Esophagus muscularis mucosa (tissue), 4 donors: ENCODE results near the gene PODNL1. TPM values are rescaled to one million over a fixed set of nuclear protein-coding genes. Genes with fewer than 3 reads are reported as not detected.

Experiments used
- DNase-seq: peaks from one replicate; pipeline ENCODE4 v3.0.0-alpha.2; 2017; ENCODE audit errors: extremely low spot score
- H3K27ac ChIP-seq, 4 donors: fragments of 200-600 bp; sonication (generic); replicated peaks in 1 of 4; 1 replicate in 3 of 4; 2 replicates in 1 of 4; pipeline ENCODE4 v1.5.1; 2016 to 2019; ENCODE audit warnings: mild to moderate bottlenecking in 1 of 4
- H3K27me3 ChIP-seq, 4 donors: fragments of 200-600 bp; sonication (generic); one replicate each; pipeline versions ENCODE4 v1.5.1 to v1.6.0; 2016 to 2019
- H3K36me3 ChIP-seq, 4 donors: fragments of 200-600 bp; sonication (generic); one replicate each; pipeline ENCODE4 v1.5.1; 2016 to 2019
- H3K4me1 ChIP-seq, 4 donors: fragments of 200-600 bp; sonication (generic); one replicate each; pipeline ENCODE4 v1.5.1; 2016 to 2019
- H3K4me3 ChIP-seq, 4 donors: fragments of 200-600 bp; sonication (generic); 1 replicate in 2 of 4; 2 replicates in 2 of 4; pipeline ENCODE4 v1.5.1; 2016 to 2019; ENCODE audit warnings: mild to moderate bottlenecking in 4 of 4, moderate library complexity in 1 of 4
- H3K9me3 ChIP-seq, 4 donors: fragments of 200-600 bp; sonication (generic); 1 replicate in 3 of 4; 2 replicates in 1 of 4; pipeline ENCODE4 v1.5.1; 2016 to 2019
- EP300 ChIP-seq: sonication (generic); formaldehyde crosslinking; IDR thresholded peaks from one replicate; pipeline ENCODE4 v1.6.1; 2017; ENCODE audit warnings: antibody characterized with exemption
- POLR2A ChIP-seq: fragments of 450-650 bp; IDR thresholded peaks from one replicate; pipeline ENCODE4 v1.6.1; 2017; ENCODE audit warnings: antibody characterized with exemption, moderate library complexity, mild to moderate bottlenecking, low read depth
- POLR2AphosphoS5 ChIP-seq, 2 donors: sonication (generic); formaldehyde crosslinking; IDR thresholded peaks; one replicate each; pipeline ENCODE4 v1.6.1; 2017; ENCODE audit warnings: antibody characterized with exemption in 2 of 2
- WGBS: methylation state at CpG from one replicate; pipeline ENCODE4 v1.1.5; 2018; 5-methylcytosine and 5-hydroxymethylcytosine counted together
- intact Hi-C: fragments of 100-400 bp; cut with DNase I; formaldehyde crosslinking; loops from one replicate; pipeline ENCODE4 v1.15.1; 2023
- total RNA-seq, 4 donors: library from RNA; depleted of rRNA; stranded (reverse); fragments of >200 nt; gene quantifications; one replicate each; pipeline versions ENCODE4 v1.1.0 to v1.2.1, GENCODE V29; 2016
- TF ChIP-seq, protein P1 (sequence below), 3 experiments: fragments of 200-600 bp in 2 of 3; fragments of 450-650 bp in 1 of 3; sonication (generic) in 2 of 3; IDR thresholded peaks; one replicate each; pipeline ENCODE4 v1.5.1; 2017 to 2019; ENCODE audit warnings: antibody characterized with exemption in 3 of 3, mild to moderate bottlenecking in 2 of 3, moderate library complexity in 1 of 3

Gene PODNL1
- total RNA-seq, 4 donors from 2014 or later, result 0.66 to 0.69 TPM; not detected in 2

DNA sequence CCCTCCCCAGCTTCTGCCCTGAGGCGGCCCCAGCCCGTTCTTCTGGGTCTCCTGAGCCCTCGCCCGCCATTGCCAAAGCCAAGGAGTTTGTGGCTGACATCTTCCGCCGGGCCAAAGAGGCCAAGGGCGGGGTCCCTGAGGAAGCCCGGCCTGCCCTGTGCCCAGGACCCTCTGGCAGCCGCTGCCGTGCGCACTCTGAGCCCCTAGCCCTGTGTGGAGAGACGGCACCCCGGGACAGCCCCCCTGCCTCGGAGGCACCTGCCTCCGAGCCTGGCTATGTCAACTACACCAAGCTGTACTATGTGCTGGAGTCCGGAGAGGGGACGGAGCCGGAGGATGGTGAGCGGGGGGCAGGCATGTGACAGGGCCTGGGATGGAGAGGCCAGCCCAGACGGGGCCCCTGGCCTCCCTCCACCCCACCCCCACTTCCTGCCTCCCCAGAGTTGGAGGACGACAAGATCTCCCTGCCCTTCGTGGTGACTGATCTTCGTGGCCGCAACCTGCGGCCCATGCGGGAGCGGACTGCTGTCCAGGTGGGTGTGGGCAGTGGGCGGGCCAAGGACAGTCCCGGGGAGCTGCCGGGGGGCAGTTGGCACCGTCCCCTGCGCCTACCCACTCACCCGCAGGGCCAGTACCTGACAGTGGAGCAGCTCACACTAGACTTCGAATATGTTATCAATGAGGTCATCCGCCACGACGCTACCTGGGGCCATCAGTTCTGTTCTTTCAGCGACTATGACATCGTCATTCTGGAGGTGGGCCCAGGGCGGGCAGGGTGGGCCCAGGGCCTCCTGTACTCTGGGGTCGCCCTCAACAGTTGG is 21.1 kb upstream of the PODNL1 start:
- WGBS, result 94% methylated on average over 8 of the region's 41 CpGs
- no peak overlapping the region for H3K4me3 ChIP-seq
- peaks cover 0 to 21% (median 19%) of the 10 kb centered on the region in 4 donors for H3K4me1 ChIP-seq
- no peaks in the 10 kb centered on the region for H3K27me3 ChIP-seq
- H3K27ac ChIP-seq, result no peak overlapping the region
- intact Hi-C loops, result no loop called here
- no peaks in the 10 kb centered on the region for H3K9me3 ChIP-seq
- TF ChIP-seq POLR2A, result no peak
- TF ChIP-seq, protein P1, sequence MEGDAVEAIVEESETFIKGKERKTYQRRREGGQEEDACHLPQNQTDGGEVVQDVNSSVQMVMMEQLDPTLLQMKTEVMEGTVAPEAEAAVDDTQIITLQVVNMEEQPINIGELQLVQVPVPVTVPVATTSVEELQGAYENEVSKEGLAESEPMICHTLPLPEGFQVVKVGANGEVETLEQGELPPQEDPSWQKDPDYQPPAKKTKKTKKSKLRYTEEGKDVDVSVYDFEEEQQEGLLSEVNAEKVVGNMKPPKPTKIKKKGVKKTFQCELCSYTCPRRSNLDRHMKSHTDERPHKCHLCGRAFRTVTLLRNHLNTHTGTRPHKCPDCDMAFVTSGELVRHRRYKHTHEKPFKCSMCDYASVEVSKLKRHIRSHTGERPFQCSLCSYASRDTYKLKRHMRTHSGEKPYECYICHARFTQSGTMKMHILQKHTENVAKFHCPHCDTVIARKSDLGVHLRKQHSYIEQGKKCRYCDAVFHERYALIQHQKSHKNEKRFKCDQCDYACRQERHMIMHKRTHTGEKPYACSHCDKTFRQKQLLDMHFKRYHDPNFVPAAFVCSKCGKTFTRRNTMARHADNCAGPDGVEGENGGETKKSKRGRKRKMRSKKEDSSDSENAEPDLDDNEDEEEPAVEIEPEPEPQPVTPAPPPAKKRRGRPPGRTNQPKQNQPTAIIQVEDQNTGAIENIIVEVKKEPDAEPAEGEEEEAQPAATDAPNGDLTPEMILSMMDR (IDR thresholded peaks at IDR 0.05), result no peak
- TF ChIP-seq POLR2AphosphoS5 (IDR thresholded peaks at IDR 0.05), result no peak
- no peak for TF ChIP-seq EP300
- no peak for DNase-seq
- peaks cover 19 to 97% (median 93%) of the 10 kb centered on the region in 4 donors for H3K36me3 ChIP-seq

DNA sequence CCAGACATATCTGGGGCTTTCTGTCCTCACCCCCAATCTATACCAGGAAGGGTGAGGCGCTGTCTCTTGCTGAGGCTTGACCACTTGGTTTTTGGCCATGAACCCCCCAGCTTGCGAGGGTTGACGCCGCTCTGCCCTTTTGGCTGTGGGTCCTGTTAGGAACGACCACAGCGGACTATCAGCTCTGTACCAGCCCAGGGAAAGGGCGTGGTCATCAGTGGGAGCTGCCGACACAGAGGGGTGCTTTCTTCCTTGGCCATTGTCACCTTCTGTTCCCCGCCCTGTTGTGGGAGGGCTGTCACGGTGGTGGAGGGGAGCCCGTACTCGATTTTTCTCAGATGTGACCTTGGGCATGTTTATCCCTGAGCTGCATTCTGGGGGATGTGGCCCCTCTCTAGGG is 19.8 kb upstream of the PODNL1 start:
- H3K9me3 ChIP-seq, result no peaks in the 10 kb centered on the region
- intact Hi-C loops, result no loop called here
- H3K27me3 ChIP-seq, result no peaks in the 10 kb centered on the region
- TF ChIP-seq POLR2AphosphoS5 (IDR thresholded peaks at IDR 0.05) (no peak), POLR2A (no peak), EP300 (no peak)
- TF ChIP-seq, protein P1 (IDR thresholded peaks at IDR 0.05), result no peak
- H3K36me3 ChIP-seq, result peaks cover 19 to 89% (median 85%) of the 10 kb centered on the region in 4 donors
- DNase-seq, result no peak
- no peak overlapping the region for H3K27ac ChIP-seq
- peaks cover 9 to 27% (median 26%) of the 10 kb centered on the region in 4 donors for H3K4me1 ChIP-seq
- H3K4me3 ChIP-seq, result no peak overlapping the region
- 85% methylated on average over 10 of the region's 12 CpGs for WGBS

DNA sequence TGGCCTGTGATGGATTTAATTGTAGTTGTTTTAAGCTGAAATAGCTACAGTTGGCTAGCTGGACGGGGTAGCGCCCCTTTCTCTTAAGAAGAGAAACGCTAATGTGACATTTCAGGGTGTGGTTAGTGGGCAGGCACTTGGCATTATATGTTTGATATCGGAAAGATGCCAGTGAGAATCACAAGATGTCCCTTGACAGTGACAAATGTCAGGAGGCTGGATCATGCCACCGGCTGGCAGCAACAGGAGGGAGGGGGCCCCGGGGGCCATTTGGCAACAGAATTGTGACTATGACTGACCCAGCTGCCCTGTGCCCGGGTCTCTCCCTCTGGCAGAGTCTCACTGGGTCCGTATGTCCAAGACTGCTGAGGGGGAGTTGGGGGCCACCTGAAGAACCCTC is 18.8 kb upstream of the PODNL1 start:
- TF ChIP-seq EP300 (no peak), POLR2AphosphoS5 (IDR thresholded peaks at IDR 0.05) (no peak), POLR2A (no peak)
- TF ChIP-seq, protein P1 (IDR thresholded peaks at IDR 0.05), result no peak
- H3K27ac ChIP-seq, result no peak overlapping the region
- no peak overlapping the region for H3K4me3 ChIP-seq
- WGBS, result 84% methylated on average over 8 of the region's 8 CpGs
- intact Hi-C loops, result no loop called here
- H3K4me1 ChIP-seq, result peaks cover 11 to 21% (median 21%) of the 10 kb centered on the region in 4 donors
- no peaks in the 10 kb centered on the region for H3K27me3 ChIP-seq
- DNase-seq, result no peak
- no peaks in the 10 kb centered on the region for H3K9me3 ChIP-seq
- H3K36me3 ChIP-seq, result peaks cover 19 to 79% (median 77%) of the 10 kb centered on the region in 4 donors

DNA sequence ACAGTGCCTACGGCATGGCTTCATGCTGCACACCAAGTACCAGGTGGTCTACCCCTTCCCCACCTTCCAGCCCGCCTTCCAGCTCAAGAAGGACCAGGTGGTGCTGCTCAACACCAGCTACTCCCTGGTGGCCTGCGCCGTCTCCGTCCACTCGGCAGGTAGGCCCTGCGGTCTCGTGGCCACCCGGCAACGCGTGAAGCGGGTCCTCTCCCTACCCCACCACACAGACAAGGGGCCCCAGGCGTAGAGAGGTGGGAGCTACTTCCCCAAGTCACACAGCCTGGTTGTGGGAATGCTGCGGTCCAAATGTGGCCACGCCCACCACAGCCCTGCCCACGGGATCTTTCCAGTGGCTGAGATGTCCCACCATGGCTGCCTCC is 18.1 kb upstream of the PODNL1 start:
- intact Hi-C loops, result no loop called here
- 93% methylated on average over 10 of the region's 16 CpGs for WGBS
- peaks cover 19 to 72% (median 70%) of the 10 kb centered on the region in 4 donors for H3K36me3 ChIP-seq
- no peak for DNase-seq
- TF ChIP-seq, protein P1 (IDR thresholded peaks at IDR 0.05), result no peak
- no peak for TF ChIP-seq EP300
- no peak for TF ChIP-seq POLR2AphosphoS5 (IDR thresholded peaks at IDR 0.05)
- TF ChIP-seq POLR2A, result no peak
- H3K27ac ChIP-seq, result no peak overlapping the region
- no peaks in the 10 kb centered on the region for H3K9me3 ChIP-seq
- H3K4me3 ChIP-seq, result no peak overlapping the region
- H3K4me1 ChIP-seq, result peaks cover 11 to 24% (median 23%) of the 10 kb centered on the region in 4 donors
- H3K27me3 ChIP-seq, result no peaks in the 10 kb centered on the region
